ENCODE data around the gene XPNPEP2. TPM values are rescaled to one million over a fixed set of nuclear protein-coding genes. Genes with fewer than 3 reads are reported as not detected.

Gene XPNPEP2
- total and polyA plus RNA-seq, 4 donors: 0.26 to 24.8 (median 4.4) TPM

- no peak overlapping the region for H3K27ac ChIP-seq (ENCODE audit: low read depth in 1 of 2, low read length in 2 of 2)
- WGBS, 2 donors: 14 to 38% methylated on average over 1 of the region's 1 CpG
- intact Hi-C loops (cut with DNase I): no loop called here
Measured at GRCh38 chrX:129802863-129803262, 64.1 kb downstream of the XPNPEP2 start.

GRCh38 chrX:129804806-129805205 is 66.0 kb downstream of the XPNPEP2 start:
- no peaks in the 10 kb centered on the region for H3K4me1 ChIP-seq (ENCODE audit: control insufficient read depth in 1 of 2, insufficient read depth in 2 of 2, low read length in 2 of 2)

More at GRCh38 chrX:129802863-129803262, 64.1 kb downstream of the XPNPEP2 start:
- no peak for DNase-seq
- no peak overlapping the region for H3K4me3 ChIP-seq (ENCODE audit: low read length in 2 of 2)
- H3K9me3 ChIP-seq (ENCODE audit: control insufficient read depth, low read length): no peaks in the 10 kb centered on the region
- H3K36me3 ChIP-seq (ENCODE audit: control insufficient read depth in 1 of 2, insufficient read depth in 2 of 2, low read length in 1 of 2): peaks cover 0 to 2% of the 10 kb centered on the region in 2 donors
- no peaks in the 10 kb centered on the region for H3K27me3 ChIP-seq (ENCODE audit: control insufficient read depth in 1 of 2, insufficient read depth in 2 of 2, low read length in 1 of 2)
- ATAC-seq (ENCODE audit: low FRiP score): no peak
- no peaks in the 10 kb centered on the region for H3K4me1 ChIP-seq (ENCODE audit: control insufficient read depth in 1 of 2, insufficient read depth in 2 of 2, low read length in 2 of 2)

GRCh38 chrX:129808158-129808828 is 69.5 kb downstream of the XPNPEP2 start:
- no peaks in the 10 kb centered on the region for H3K27me3 ChIP-seq (ENCODE audit: control insufficient read depth in 1 of 2, insufficient read depth in 2 of 2, low read length in 1 of 2)
- H3K4me1 ChIP-seq (ENCODE audit: control insufficient read depth in 1 of 2, insufficient read depth in 2 of 2, low read length in 2 of 2): no peaks in the 10 kb centered on the region
- H3K27ac ChIP-seq (ENCODE audit: low read depth in 1 of 2, low read length in 2 of 2): no peak overlapping the region
- H3K4me3 ChIP-seq (ENCODE audit: low read length in 2 of 2): no peak overlapping the region
- intact Hi-C loops (cut with DNase I): no loop called here
- DNase-seq: no peak
- peaks cover 0 to 2% of the 10 kb centered on the region in 2 donors for H3K36me3 ChIP-seq (ENCODE audit: control insufficient read depth in 1 of 2, insufficient read depth in 2 of 2, low read length in 1 of 2)
- H3K9me3 ChIP-seq (ENCODE audit: control insufficient read depth, low read length): no peaks in the 10 kb centered on the region
- 45 to 73% methylated on average over 2 of the region's 2 CpGs for WGBS, 2 donors
- no peak for ATAC-seq (ENCODE audit: low FRiP score)

More at GRCh38 chrX:129804806-129805205, 66.0 kb downstream of the XPNPEP2 start:
- Histone ChIP-seq H3K27ac (ENCODE audit: low read depth in 1 of 2, low read length in 2 of 2) (no peak overlapping the region), H3K9me3 (ENCODE audit: control insufficient read depth, low read length) (no peaks in the 10 kb centered on the region), H3K4me3 (ENCODE audit: low read length in 2 of 2) (no peak overlapping the region), H3K27me3 (ENCODE audit: control insufficient read depth in 1 of 2, insufficient read depth in 2 of 2, low read length in 1 of 2) (no peaks in the 10 kb centered on the region), H3K36me3 (ENCODE audit: control insufficient read depth in 1 of 2, insufficient read depth in 2 of 2, low read length in 1 of 2) (peaks cover 0 to 2% of the 10 kb centered on the region in 2 donors)
- ATAC-seq (ENCODE audit: low FRiP score): no peak
- WGBS, 2 donors: 88 to 92% methylated on average over 4 of the region's 4 CpGs
- intact Hi-C loops (cut with DNase I): no loop called here
- DNase-seq: no peak

DNA sequence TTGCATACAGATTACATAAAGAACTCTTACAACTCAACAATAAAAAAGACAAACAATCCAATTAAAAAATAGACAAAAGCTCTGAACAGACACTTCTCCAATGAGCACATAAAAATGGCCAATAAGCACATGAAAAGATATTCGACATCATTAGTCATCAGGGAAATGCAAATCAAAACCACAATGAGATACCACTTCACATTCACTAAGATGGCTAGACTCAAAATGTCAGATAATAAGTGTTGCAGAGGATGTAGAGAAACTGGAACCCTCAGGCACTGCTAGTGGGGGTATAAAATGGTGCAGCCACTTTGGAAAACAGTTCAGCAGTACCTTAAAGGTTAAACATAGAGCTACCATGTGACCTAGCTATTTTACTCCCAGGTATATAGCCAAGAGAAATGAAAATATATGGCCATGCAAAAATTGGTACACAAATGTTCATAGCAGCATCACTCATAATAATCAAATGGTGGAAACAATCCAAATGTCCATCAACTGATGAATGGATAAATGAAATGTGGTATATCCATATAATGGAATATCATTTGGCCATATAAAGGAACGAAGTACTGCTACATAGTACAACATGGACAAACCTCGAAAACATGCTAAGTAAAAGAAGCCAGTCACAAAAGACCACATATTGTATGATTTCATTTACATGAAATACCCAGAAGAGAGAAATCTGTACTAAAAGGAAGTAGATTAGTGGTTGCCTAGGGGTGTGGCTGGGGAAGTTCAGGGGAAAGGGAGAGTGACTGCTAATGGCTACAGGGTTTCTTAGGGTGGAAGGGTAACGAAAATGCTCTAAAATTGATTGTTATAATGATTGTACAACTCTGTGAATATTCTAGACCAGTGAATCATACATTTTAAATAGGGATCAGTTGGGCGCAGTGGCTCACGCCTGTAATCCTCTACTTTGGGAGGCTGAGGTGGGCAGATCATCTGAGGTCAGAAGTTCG is 70.3 kb downstream of the XPNPEP2 start:
- intact Hi-C loops (cut with DNase I): no loop called here
- DNase-seq (no peak), ATAC-seq (ENCODE audit: low FRiP score) (no peak)
- WGBS, 2 donors: 87 to 96% methylated on average over 7 of the region's 7 CpGs
- Histone ChIP-seq H3K36me3 (ENCODE audit: control insufficient read depth in 1 of 2, insufficient read depth in 2 of 2, low read length in 1 of 2) (peaks cover 0 to 2% of the 10 kb centered on the region in 2 donors), H3K27ac (ENCODE audit: low read depth in 1 of 2, low read length in 2 of 2) (no peak overlapping the region), H3K4me1 (ENCODE audit: control insufficient read depth in 1 of 2, insufficient read depth in 2 of 2, low read length in 2 of 2) (no peaks in the 10 kb centered on the region), H3K4me3 (ENCODE audit: low read length in 2 of 2) (no peak overlapping the region), H3K27me3 (ENCODE audit: control insufficient read depth in 1 of 2, insufficient read depth in 2 of 2, low read length in 1 of 2) (no peaks in the 10 kb centered on the region), H3K9me3 (ENCODE audit: control insufficient read depth, low read length) (no peaks in the 10 kb centered on the region)

GRCh38 chrX:129813662-129814368 is 75.0 kb downstream of the XPNPEP2 start:
- Histone ChIP-seq H3K36me3 (ENCODE audit: control insufficient read depth in 1 of 2, insufficient read depth in 2 of 2, low read length in 1 of 2) (no peaks in the 10 kb centered on the region), H3K4me1 (ENCODE audit: control insufficient read depth in 1 of 2, insufficient read depth in 2 of 2, low read length in 2 of 2) (no peaks in the 10 kb centered on the region), H3K9me3 (ENCODE audit: control insufficient read depth, low read length) (no peaks in the 10 kb centered on the region), H3K27ac (ENCODE audit: low read depth in 1 of 2, low read length in 2 of 2) (no peak overlapping the region), H3K4me3 (ENCODE audit: low read length in 2 of 2) (no peak overlapping the region), H3K27me3 (ENCODE audit: control insufficient read depth in 1 of 2, insufficient read depth in 2 of 2, low read length in 1 of 2) (no peaks in the 10 kb centered on the region)
- intact Hi-C loops (cut with DNase I): no loop called here
- DNase-seq (no peak), ATAC-seq (ENCODE audit: low FRiP score) (no peak)
- WGBS, 2 donors: 72 to 92% methylated on average over 6 of the region's 6 CpGs

GRCh38 chrX:129818123-129818522 is 79.3 kb downstream of the XPNPEP2 start:
- no peak overlapping the region for H3K27ac ChIP-seq (ENCODE audit: low read depth in 1 of 2, low read length in 2 of 2)
- intact Hi-C loops (cut with DNase I): no loop called here
- 78 to 99% methylated on average over 2 of the region's 2 CpGs for WGBS, 2 donors
- DNase-seq (no peak), ATAC-seq (ENCODE audit: low FRiP score) (no peak)
- no peaks in the 10 kb centered on the region for H3K36me3 ChIP-seq (ENCODE audit: control insufficient read depth in 1 of 2, insufficient read depth in 2 of 2, low read length in 1 of 2)
- no peaks in the 10 kb centered on the region for H3K4me1 ChIP-seq (ENCODE audit: control insufficient read depth in 1 of 2, insufficient read depth in 2 of 2, low read length in 2 of 2)
- no peak overlapping the region for H3K4me3 ChIP-seq (ENCODE audit: low read length in 2 of 2)
- H3K9me3 ChIP-seq (ENCODE audit: control insufficient read depth, low read length): no peaks in the 10 kb centered on the region
- H3K27me3 ChIP-seq (ENCODE audit: control insufficient read depth in 1 of 2, insufficient read depth in 2 of 2, low read length in 1 of 2): no peaks in the 10 kb centered on the region

Other genes with a start within 250 kb of the XPNPEP2 start
- gene SMARCA1, start 215.5 kb upstream of the XPNPEP2 start, total RNA-seq: 10 to 100 TPM; 50.7 to 51.1 TPM
- 10 to 100 TPM; 18.9 to 28.9 TPM for gene SMARCA1, start 215.5 kb upstream of the XPNPEP2 start, polyA plus RNA-seq
- 10 to 100 TPM; 23.0 to 23.6 TPM for gene OCRL, start 198.7 kb upstream of the XPNPEP2 start, total RNA-seq
- gene OCRL, start 198.7 kb upstream of the XPNPEP2 start, polyA plus RNA-seq: 10 to 100 TPM; 10.6 to 13.5 TPM
- gene APLN, start 84.0 kb upstream of the XPNPEP2 start, total RNA-seq: 10 to 100 TPM; 11.0 to 24.0 TPM
- gene APLN, start 84.0 kb upstream of the XPNPEP2 start, polyA plus RNA-seq: 1 to 10 TPM in 1 of 2 donors, under 1 TPM in 1; 0.08 to 2.3 TPM
- 10 to 100 TPM; 12.7 to 16.1 TPM for gene SASH3, start 41.0 kb downstream of the XPNPEP2 start, total RNA-seq
- gene SASH3, start 41.0 kb downstream of the XPNPEP2 start, polyA plus RNA-seq: 1 to 10 TPM in 1 of 2 donors, under 1 TPM in 1; 0.90 to 8.4 TPM
- gene ZDHHC9, start 104.9 kb downstream of the XPNPEP2 start, total RNA-seq: 10 to 100 TPM; 21.3 to 24.0 TPM
- gene ZDHHC9, start 104.9 kb downstream of the XPNPEP2 start, polyA plus RNA-seq: 1 to 10 TPM; 4.3 to 5.4 TPM
- gene UTP14A, start 167.2 kb downstream of the XPNPEP2 start, total RNA-seq: 10 to 100 TPM; 12.6 to 13.6 TPM
- 10 to 100 TPM in 1 of 2 donors, 1 to 10 TPM in 1; 8.1 to 12.1 TPM for gene UTP14A, start 167.2 kb downstream of the XPNPEP2 start, polyA plus RNA-seq
- gene BCORL1, start 243.7 kb downstream of the XPNPEP2 start, total RNA-seq: 10 to 100 TPM; 22.1 to 26.9 TPM
- gene BCORL1, start 243.7 kb downstream of the XPNPEP2 start, polyA plus RNA-seq: 1 to 10 TPM; 2.6 to 4.4 TPM